MG63 (cell line): Measurements from ENCODE around the gene RIF1. TPM values are rescaled to one million over a fixed set of nuclear protein-coding genes. Genes with fewer than 3 reads are reported as not detected.

Experiments used
- total RNA-seq: library from RNA; depleted of rRNA; stranded (reverse); fragments of >200 nt; shearing (Covaris generic); gene quantifications from 2 replicates; pipeline ENCODE4 v1.2.3, GENCODE V29; 2014; ENCODE audit warnings: low replicate concordance; rRNA removed

The RIF1 gene
- total RNA-seq, 1 experiment from 2014 or later = 25.4 TPM

Other genes with a start within 250 kb of the RIF1 start
- gene RBM43, start 148.0 kb upstream of the RIF1 start, total RNA-seq = 1.9 and 3.8 TPM in 2 replicates
- gene NMI, start 120.2 kb upstream of the RIF1 start, total RNA-seq = 8.6 and 11.8 TPM in 2 replicates
- 0.84 and 1.8 TPM in 2 replicates for gene TNFAIP6, start 52.3 kb upstream of the RIF1 start, total RNA-seq